Suprapubic skin (tissue), 4 donors: ENCODE measurements around the gene COL8A2.

Experiments
- EP300 ChIP-seq: sonication (generic); formaldehyde crosslinking; IDR thresholded peaks from one replicate; pipeline ENCODE4 v1.6.1; 2017; ENCODE audit warnings: antibody characterized with exemption
- POLR2A ChIP-seq, 2 donors: fragments of 450-650 bp; IDR thresholded peaks; one replicate each; pipeline ENCODE4 v1.6.1; 2017; ENCODE audit warnings: antibody characterized with exemption in 2 of 2, mild to moderate bottlenecking in 2 of 2, moderate library complexity in 2 of 2
- POLR2AphosphoS5 ChIP-seq, 3 donors: sonication (generic); formaldehyde crosslinking; IDR thresholded peaks; one replicate each; pipeline ENCODE4 v1.6.1; 2017; ENCODE audit warnings: antibody characterized with exemption in 3 of 3
- TF ChIP-seq, protein P1 (sequence below), 2 donors: fragments of 200-600 bp in 1 of 2; fragments of 450-650 bp in 1 of 2; sonication (generic) in 1 of 2; IDR thresholded peaks; one replicate each; pipeline ENCODE4 v1.5.1; 2016 to 2019; ENCODE audit warnings: antibody characterized with exemption in 2 of 2, mild to moderate bottlenecking in 1 of 2, moderate library complexity in 1 of 2

DNA sequence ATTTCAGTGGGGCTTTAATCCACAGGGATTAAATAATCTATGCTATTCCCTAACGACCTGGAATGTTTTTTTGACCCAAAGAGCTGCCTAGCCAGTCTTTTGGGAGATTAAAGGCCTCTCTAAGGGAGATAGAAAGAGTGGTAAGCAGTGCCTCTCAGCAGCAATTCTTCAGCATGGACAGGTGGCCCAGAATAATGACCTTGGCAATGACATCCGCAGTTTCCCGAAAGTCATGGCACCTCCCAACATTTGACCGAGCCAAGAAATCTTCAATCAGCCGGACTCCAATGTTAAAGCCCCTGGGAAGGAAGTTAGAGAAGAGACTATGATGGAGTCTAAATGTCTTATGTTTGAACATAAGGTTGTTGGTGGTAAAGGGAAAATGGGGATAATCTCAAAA, 14.5 kb upstream of the COL8A2 start:
- TF ChIP-seq POLR2A (IDR thresholded peaks at IDR 0.05) (no peak), POLR2AphosphoS5 (IDR thresholded peaks at IDR 0.05) (no peak), EP300 (no peak)
- TF ChIP-seq, protein P1, sequence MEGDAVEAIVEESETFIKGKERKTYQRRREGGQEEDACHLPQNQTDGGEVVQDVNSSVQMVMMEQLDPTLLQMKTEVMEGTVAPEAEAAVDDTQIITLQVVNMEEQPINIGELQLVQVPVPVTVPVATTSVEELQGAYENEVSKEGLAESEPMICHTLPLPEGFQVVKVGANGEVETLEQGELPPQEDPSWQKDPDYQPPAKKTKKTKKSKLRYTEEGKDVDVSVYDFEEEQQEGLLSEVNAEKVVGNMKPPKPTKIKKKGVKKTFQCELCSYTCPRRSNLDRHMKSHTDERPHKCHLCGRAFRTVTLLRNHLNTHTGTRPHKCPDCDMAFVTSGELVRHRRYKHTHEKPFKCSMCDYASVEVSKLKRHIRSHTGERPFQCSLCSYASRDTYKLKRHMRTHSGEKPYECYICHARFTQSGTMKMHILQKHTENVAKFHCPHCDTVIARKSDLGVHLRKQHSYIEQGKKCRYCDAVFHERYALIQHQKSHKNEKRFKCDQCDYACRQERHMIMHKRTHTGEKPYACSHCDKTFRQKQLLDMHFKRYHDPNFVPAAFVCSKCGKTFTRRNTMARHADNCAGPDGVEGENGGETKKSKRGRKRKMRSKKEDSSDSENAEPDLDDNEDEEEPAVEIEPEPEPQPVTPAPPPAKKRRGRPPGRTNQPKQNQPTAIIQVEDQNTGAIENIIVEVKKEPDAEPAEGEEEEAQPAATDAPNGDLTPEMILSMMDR (IDR thresholded peaks at IDR 0.05): no peak
